CD4-positive, alpha-beta memory T cell (primary cell): ENCODE data around the gene GPI. TPM values are rescaled to one million over a fixed set of nuclear protein-coding genes. Genes with fewer than 3 reads are reported as not detected.
"Not testable (repeated sequence)": the region's sequence is repeated elsewhere in the genome, so short reads cannot be mapped to it uniquely, and the experiment has no call there.

Experiments
- CTCF ChIA-PET: fragments of 350-600 bp; sonication (Branson Sonifier 250); formaldehyde crosslinking; loops from one replicate; lab custom pipeline; 2021; ENCODE audit warnings: inconsistent platforms; ENCODE audit not compliant: partially characterized antibody; lab: Charles Lee
- POLR2A ChIA-PET: fragments of 350-600 bp; sonication (Branson Sonifier 250); formaldehyde crosslinking; loops from one replicate; lab custom pipeline; 2021; ENCODE audit not compliant: partially characterized antibody; lab: Charles Lee
- DNase-seq, 5 donors: peaks; one replicate each; pipeline versions ENCODE4 v3.0.0 to v3.0.0-alpha.2; 2020 to 2022; ENCODE audit warnings: mixed read lengths in 1 of 5
- H3K27ac ChIP-seq: one replicate; pipeline ENCODE4 v1.7.0; 2013; ENCODE audit warnings: low read depth, low read length
- H3K27me3 ChIP-seq: 2 replicates; pipeline ENCODE4 v1.7.0; 2013; ENCODE audit warnings: mild to moderate bottlenecking, low read length, moderate library complexity; ENCODE audit not compliant: insufficient read depth
- H3K36me3 ChIP-seq: 2 replicates; pipeline ENCODE4 v1.7.0; 2013; ENCODE audit warnings: mild to moderate bottlenecking, low read length, moderate library complexity; ENCODE audit not compliant: insufficient read depth
- H3K4me1 ChIP-seq: 2 replicates; pipeline ENCODE4 v1.7.0; 2013; ENCODE audit warnings: mild to moderate bottlenecking, low read length, moderate library complexity; ENCODE audit not compliant: insufficient read depth
- H3K4me3 ChIP-seq, 2 donors: one replicate each; pipeline ENCODE4 v1.7.0; 2013; ENCODE audit warnings: low read length in 2 of 2, mild to moderate bottlenecking in 1 of 2
- H3K9me3 ChIP-seq, 2 donors: one replicate each; pipeline ENCODE4 v1.7.0; 2013; ENCODE audit warnings: low read length in 2 of 2, control low read depth in 1 of 2; ENCODE audit not compliant: control insufficient read depth in 1 of 2
- H3K27ac Mint-ChIP-seq, 7 donors: one replicate each; pipeline ENCODE4 v1.8.0; 2020 to 2021; ENCODE audit warnings: mixed read lengths in 7 of 7, mild to moderate bottlenecking in 6 of 7, inconsistent platforms in 3 of 7, moderate library complexity in 3 of 7
- H3K27me3 Mint-ChIP-seq, 2 donors: one replicate each; pipeline ENCODE4 v1.8.0; 2020 to 2021; ENCODE audit warnings: mixed read lengths in 2 of 2
- H3K36me3 Mint-ChIP-seq, 2 donors: one replicate each; pipeline ENCODE4 v1.8.0; 2020 to 2021; ENCODE audit warnings: mixed read lengths in 2 of 2, inconsistent platforms in 1 of 2, mild to moderate bottlenecking in 1 of 2
- H3K4me1 Mint-ChIP-seq, 4 donors: one replicate each; pipeline ENCODE4 v1.8.0; 2020 to 2021; ENCODE audit warnings: mixed read lengths in 4 of 4, mild to moderate bottlenecking in 1 of 4
- H3K4me3 Mint-ChIP-seq, 8 donors: one replicate each; pipeline ENCODE4 v1.8.0; 2020 to 2021; ENCODE audit warnings: mixed read lengths in 8 of 8, mild to moderate bottlenecking in 7 of 8, moderate library complexity in 6 of 8, inconsistent platforms in 3 of 8
- H3K9me3 Mint-ChIP-seq, 8 donors: one replicate each; pipeline ENCODE4 v1.8.0; 2020 to 2021; ENCODE audit warnings: mixed read lengths in 8 of 8, mild to moderate bottlenecking in 5 of 8, inconsistent platforms in 3 of 8, moderate library complexity in 1 of 8
- intact Hi-C: fragments of 100-400 bp; cut with micrococcal nuclease; formaldehyde crosslinking; loops from one replicate; pipeline ENCODE4 v1.15.1; 2023
- polyA plus RNA-seq, 2 donors: library from polyadenylated mRNA; unstranded; fragments of 300-500 nt; fragmentation: Illumina TruSeq; gene quantifications; one replicate each; pipeline ENCODE4 v1.2.3, GENCODE V29; 2021
- total RNA-seq, 2 experiments: library from RNA; stranded (reverse); gene quantifications; one replicate each; pipeline ENCODE4 v1.2.3, GENCODE V29; 2021

The GPI gene
- total and polyA plus RNA-seq, 4 experiments from 2014 or later: 121 to 156 (median 127) TPM

DNA sequence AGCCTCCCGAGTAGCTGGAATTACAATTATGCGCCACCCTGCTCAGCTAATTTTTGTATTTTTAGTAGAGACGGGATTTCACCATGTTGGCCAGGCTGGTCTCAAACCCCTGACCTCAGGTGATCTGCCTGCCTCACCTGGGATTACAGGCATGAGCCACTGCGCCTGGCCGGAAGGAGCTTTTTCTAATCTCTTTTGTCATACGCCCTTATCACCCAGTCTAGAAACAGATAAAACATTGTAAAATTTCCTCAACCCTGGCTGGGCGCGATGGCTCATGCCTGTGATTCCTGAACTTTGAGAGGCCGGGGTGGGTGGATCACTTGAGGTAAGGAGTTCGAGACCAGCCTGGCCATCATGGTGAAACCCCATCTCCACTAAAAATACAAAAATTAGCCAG lies 4.2 kb downstream of the GPI start:
- intact Hi-C loops: loop anchor here (5.0 kb wide), 1 partner anchor 197 kb away; the partner anchor contains the start of gene LSM14A
- H3K27me3 Mint-ChIP-seq, H3K27ac ChIP-seq, H3K9me3 ChIP-seq, DNase-seq, H3K4me3 ChIP-seq, H3K9me3 Mint-ChIP-seq, H3K4me3 Mint-ChIP-seq, H3K27me3 ChIP-seq: not testable (repeated sequence)
- POLR2A ChIA-PET: interaction anchor here (2.5 kb wide), 1 partner anchor 9 kb away, joined by 8 read pairs; no protein-coding TSS in a partner anchor
- H3K4me1 ChIP-seq: peaks cover 35% of the 10 kb centered on the region
- Mint-ChIP-seq H3K4me1 (peaks cover 32 to 54% (median 40%) of the 10 kb centered on the region in 4 donors), H3K36me3 (peaks cover 20 to 61% of the 10 kb centered on the region in 2 donors), H3K27ac (peak overlapping the region in 1 of 7 donors; percentile 42)
- CTCF ChIA-PET: interaction anchor here (1.2 to 2.6 kb wide), 3 partner anchors 10 to 61 kb away, joined by 3 to 7 read pairs (median 3); no protein-coding TSS in a partner anchor
- peaks cover 33% of the 10 kb centered on the region for H3K36me3 ChIP-seq

DNA sequence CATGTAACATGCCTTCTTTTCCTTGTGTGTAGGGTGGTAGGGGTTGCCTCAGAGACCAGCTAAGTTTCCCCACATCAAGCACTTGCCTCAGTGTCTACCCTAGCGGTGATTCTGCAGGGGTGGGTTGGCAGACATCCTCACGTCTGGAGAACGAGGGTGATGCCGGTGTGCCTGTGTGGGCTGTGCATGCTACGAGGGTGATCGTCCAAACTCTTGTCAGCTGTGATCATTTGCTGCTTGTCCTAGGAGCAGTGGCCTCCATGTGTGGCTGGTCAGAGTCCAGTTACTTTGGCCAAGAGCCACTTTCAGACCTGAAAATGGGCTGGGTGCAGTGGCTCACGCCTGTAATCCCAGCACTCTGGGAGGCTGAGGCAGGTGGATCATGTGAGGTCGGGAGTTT lies 5.1 kb downstream of the GPI start:
- Histone ChIP-seq H3K4me1 (peaks cover 29% of the 10 kb centered on the region), H3K9me3 (no peaks in the 10 kb centered on the region), H3K36me3 (peaks cover 36% of the 10 kb centered on the region), H3K27ac (no peak overlapping the region), H3K27me3 (no peaks in the 10 kb centered on the region), H3K4me3 (no peak overlapping the region)
- no peaks in the 10 kb centered on the region for H3K9me3 Mint-ChIP-seq
- peak overlapping the region in 1 of 7 donors; percentile 86 for H3K27ac Mint-ChIP-seq
- no peak for DNase-seq
- intact Hi-C loops: no loop called here
- peaks cover 20 to 67% of the 10 kb centered on the region in 2 donors for H3K36me3 Mint-ChIP-seq
- H3K4me1 Mint-ChIP-seq: peaks cover 29 to 48% (median 37%) of the 10 kb centered on the region in 4 donors
- H3K27me3 Mint-ChIP-seq: no peaks in the 10 kb centered on the region
- ChIA-PET CTCF (interaction anchor here (1.4 to 2.6 kb wide), 2 partner anchors 24 to 60 kb away, joined by 3 to 7 read pairs; no protein-coding TSS in a partner anchor), POLR2A (interaction anchor here (2.5 kb wide), 1 partner anchor 10 kb away, joined by 8 read pairs; no protein-coding TSS in a partner anchor)
- peak overlapping the region in 1 of 8 donors; percentile 21 for H3K4me3 Mint-ChIP-seq

DNA sequence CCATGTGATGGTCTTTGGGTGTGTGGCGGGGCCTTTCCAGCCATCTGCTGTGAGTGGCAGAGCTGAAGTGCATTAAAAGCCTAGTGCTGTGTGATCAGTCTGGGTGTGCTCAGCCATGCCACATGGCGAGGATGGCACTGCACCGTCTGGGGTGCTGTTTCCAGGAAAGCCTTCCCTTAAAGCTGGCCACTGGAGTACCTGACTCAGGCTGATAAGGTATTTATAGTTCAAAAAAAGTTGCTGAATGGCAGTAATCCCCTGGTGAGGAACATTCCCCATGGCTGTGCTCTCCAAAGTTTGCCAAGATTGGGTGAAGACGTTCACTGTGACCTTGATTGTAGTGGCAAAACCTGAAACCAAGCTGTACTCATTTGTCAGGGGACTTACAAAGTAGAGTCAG lies 6.0 kb downstream of the GPI start:
- H3K4me3 Mint-ChIP-seq: no peak overlapping the region
- intact Hi-C loops: no loop called here
- Histone ChIP-seq H3K27me3 (no peaks in the 10 kb centered on the region), H3K4me3 (no peak overlapping the region), H3K4me1 (peaks cover 26% of the 10 kb centered on the region), H3K27ac (no peak overlapping the region), H3K36me3 (peaks cover 44% of the 10 kb centered on the region), H3K9me3 (no peaks in the 10 kb centered on the region)
- peaks cover 28 to 42% (median 32%) of the 10 kb centered on the region in 4 donors for H3K4me1 Mint-ChIP-seq
- H3K36me3 Mint-ChIP-seq: peaks cover 20 to 68% of the 10 kb centered on the region in 2 donors
- DNase-seq: no peak
- CTCF ChIA-PET: interaction anchor here (0.8 to 1.0 kb wide), 2 partner anchors 11 to 25 kb away, joined by 3 to 4 read pairs; no protein-coding TSS in a partner anchor
- POLR2A ChIA-PET: interaction anchor here (1.3 kb wide), 1 partner anchor 13 kb away, joined by 4 read pairs; no protein-coding TSS in a partner anchor
- H3K27ac Mint-ChIP-seq: peak overlapping the region in 3 of 7 donors; percentile 18 to 60 (median 55)
- H3K27me3 Mint-ChIP-seq: no peaks in the 10 kb centered on the region
- H3K9me3 Mint-ChIP-seq: no peaks in the 10 kb centered on the region

DNA sequence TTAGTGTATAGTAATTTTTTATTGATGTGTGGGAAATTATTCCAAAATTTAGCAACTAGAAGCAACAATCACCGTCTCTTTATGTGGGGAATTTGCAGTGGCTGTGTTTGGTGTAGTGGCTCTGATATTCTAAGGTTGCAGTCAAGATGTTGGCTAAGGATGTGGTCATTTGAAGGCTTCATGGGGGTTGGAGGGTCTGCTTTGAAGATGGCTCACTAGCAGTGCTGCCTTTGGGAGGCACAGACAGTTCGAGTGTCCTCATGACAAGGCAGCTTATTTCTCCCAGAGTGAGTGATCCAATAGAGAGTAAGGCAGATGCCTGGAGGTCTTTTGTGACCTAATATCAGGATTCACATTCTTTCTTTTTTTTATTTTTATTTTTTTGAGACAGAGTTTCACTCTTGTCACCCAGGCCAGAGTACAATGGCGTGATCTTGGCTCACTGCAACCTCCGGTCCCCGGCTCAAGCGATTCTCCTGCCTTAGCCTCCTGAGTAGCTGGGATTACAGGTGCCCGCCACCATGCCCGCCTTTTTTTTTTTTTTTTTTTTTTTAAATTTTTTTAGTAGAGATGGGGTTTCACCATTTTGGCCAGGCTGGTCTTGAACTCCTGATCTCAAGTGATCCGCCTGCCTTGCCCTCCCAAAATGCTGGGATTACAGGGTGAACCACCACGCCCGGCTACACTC lies 8.7 kb downstream of the GPI start:
- H3K4me3 Mint-ChIP-seq: no peak overlapping the region
- CTCF ChIA-PET: no interaction called here
- peaks cover 48% of the 10 kb centered on the region for H3K36me3 ChIP-seq

DNA sequence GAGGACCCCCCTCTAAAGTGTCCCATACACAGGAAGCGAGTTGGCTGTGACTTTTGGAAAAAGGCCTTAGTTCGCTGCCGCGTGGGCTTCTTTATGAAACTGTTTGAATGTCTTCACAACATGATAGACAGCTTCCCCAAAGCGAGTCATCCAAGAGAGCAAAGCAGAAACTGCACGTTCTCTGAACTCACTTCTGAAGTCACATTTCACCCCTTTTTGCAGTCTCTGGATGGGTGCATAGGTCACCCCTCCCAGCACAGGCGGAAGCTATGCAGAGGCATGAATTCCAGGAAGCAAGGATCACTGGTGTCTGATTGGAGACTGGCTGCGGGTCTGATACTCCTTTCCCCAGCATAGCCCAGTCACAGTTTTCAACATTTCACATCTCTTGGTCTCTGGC lies 10.6 kb downstream of the GPI start:
- ChIA-PET CTCF (no interaction called here), POLR2A (no interaction called here)
- H3K4me3 ChIP-seq: no peak overlapping the region
- Mint-ChIP-seq H3K4me3 (no peak overlapping the region), H3K27ac (no peak overlapping the region), H3K9me3 (no peaks in the 10 kb centered on the region), H3K27me3 (no peaks in the 10 kb centered on the region), H3K4me1 (peaks cover 9 to 12% (median 11%) of the 10 kb centered on the region in 4 donors), H3K36me3 (peaks cover 24 to 59% of the 10 kb centered on the region in 2 donors)
- no peaks in the 10 kb centered on the region for H3K4me1 ChIP-seq
- H3K36me3 ChIP-seq: peaks cover 50% of the 10 kb centered on the region
- H3K27ac ChIP-seq: no peak overlapping the region
- H3K9me3 ChIP-seq: no peaks in the 10 kb centered on the region
- intact Hi-C loops: no loop called here
- no peaks in the 10 kb centered on the region for H3K27me3 ChIP-seq
- no peak for DNase-seq

More for the DNA sequence above, 8.7 kb downstream of the GPI start:
- H3K9me3 Mint-ChIP-seq: no peaks in the 10 kb centered on the region
- DNase-seq: no peak
- POLR2A ChIA-PET: no interaction called here
- Histone ChIP-seq H3K27me3 (no peaks in the 10 kb centered on the region), H3K9me3 (no peaks in the 10 kb centered on the region), H3K27ac (no peak overlapping the region), H3K4me1 (no peaks in the 10 kb centered on the region), H3K4me3 (no peak overlapping the region)
- intact Hi-C loops: no loop called here
- H3K4me1 Mint-ChIP-seq: peaks cover 10 to 18% (median 13%) of the 10 kb centered on the region in 4 donors
- H3K27me3 Mint-ChIP-seq: no peaks in the 10 kb centered on the region
- H3K36me3 Mint-ChIP-seq: peaks cover 27 to 60% of the 10 kb centered on the region in 2 donors
- peak overlapping the region in 2 of 7 donors; percentile 70 to 90 for H3K27ac Mint-ChIP-seq

DNA sequence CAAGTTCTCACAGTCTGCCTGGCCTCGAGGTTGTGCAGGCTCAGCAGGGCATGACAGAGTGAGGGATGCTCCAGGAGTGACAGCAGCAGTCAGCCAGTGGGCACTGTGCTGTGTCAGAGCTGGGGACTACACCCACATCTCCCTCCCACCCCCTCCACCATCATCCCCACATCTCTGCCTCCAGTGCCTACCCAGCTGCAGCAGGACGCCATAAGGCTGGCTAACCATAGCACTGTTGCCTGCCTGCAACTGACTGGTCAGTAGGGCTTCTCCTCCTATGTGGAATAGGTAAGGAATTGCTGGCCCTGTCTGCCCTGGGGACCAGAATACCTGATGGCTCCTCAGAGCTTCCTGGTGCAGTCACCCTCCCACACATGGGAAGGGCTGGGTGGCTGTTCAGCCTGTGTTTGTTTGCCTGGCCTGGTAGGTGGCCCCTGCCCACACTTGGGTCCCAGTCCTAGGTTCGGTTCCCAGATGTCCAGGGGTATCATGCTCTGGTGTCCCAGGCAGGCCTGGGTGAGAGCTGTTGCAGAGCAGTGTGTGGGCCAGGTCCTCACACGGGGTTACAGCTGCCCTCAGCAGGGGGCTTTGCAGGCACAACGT lies 15.7 kb downstream of the GPI start:
- Histone ChIP-seq H3K9me3 (no peaks in the 10 kb centered on the region), H3K4me1 (no peaks in the 10 kb centered on the region), H3K27ac (no peak overlapping the region), H3K27me3 (no peaks in the 10 kb centered on the region), H3K4me3 (no peak overlapping the region), H3K36me3 (peaks cover 70% of the 10 kb centered on the region)
- Mint-ChIP-seq H3K27ac (no peak overlapping the region), H3K36me3 (peaks cover 50 to 71% of the 10 kb centered on the region in 2 donors), H3K27me3 (no peaks in the 10 kb centered on the region), H3K9me3 (no peaks in the 10 kb centered on the region), H3K4me1 (peaks cover 0 to 8% (median 7%) of the 10 kb centered on the region in 4 donors), H3K4me3 (no peak overlapping the region)
- ChIA-PET POLR2A (no interaction called here), CTCF (no interaction called here)
- intact Hi-C loops: no loop called here
- DNase-seq: no peak
